ENCODE measurements around the gene ST6GALNAC5.

ST6GALNAC5 gene

DNA sequence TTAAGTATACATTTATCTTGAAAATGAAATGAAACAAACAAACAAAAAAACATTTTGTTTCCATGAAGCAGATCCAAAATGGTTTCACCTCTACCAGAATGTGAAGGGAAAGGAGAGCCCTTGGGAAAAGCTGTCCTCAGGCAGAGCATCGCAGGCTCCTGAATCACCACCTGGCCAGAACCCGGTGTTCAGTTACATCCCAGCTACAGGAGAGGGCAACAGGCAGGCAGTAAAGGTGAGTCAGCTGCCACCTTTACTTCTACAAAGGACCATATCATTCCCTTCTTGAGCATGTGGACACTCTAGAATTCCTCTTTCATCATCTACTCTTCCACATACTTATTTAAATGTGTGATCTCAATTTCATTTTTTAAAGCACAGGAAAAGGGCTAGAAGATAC, 200.7 kb downstream of the ST6GALNAC5 start:
- no peak for DNase-seq (ENCODE audit: low read depth)
- TF ChIP-seq, protein P1, sequence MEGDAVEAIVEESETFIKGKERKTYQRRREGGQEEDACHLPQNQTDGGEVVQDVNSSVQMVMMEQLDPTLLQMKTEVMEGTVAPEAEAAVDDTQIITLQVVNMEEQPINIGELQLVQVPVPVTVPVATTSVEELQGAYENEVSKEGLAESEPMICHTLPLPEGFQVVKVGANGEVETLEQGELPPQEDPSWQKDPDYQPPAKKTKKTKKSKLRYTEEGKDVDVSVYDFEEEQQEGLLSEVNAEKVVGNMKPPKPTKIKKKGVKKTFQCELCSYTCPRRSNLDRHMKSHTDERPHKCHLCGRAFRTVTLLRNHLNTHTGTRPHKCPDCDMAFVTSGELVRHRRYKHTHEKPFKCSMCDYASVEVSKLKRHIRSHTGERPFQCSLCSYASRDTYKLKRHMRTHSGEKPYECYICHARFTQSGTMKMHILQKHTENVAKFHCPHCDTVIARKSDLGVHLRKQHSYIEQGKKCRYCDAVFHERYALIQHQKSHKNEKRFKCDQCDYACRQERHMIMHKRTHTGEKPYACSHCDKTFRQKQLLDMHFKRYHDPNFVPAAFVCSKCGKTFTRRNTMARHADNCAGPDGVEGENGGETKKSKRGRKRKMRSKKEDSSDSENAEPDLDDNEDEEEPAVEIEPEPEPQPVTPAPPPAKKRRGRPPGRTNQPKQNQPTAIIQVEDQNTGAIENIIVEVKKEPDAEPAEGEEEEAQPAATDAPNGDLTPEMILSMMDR (conservative IDR thresholded peaks at IDR 0.05; ENCODE audit: control insufficient read depth, insufficient read depth, low read depth, low read length): no peak
- no peak overlapping the region for H3K4me3 ChIP-seq (ENCODE audit: control insufficient read depth, low read depth, low read length)

- H3K4me3 ChIP-seq (ENCODE audit: control insufficient read depth, low read depth, low read length): no peak overlapping the region
- DNase-seq (ENCODE audit: low read depth): no peak
- TF ChIP-seq, protein P1 (conservative IDR thresholded peaks at IDR 0.05; ENCODE audit: control insufficient read depth, insufficient read depth, low read depth, low read length): no peak
Measured at GRCh38 chr1:77076759-77077158, 209.5 kb downstream of the ST6GALNAC5 start.

GRCh38 chr1:77081834-77082233, 214.6 kb downstream of the ST6GALNAC5 start:
- TF ChIP-seq, protein P1 (conservative IDR thresholded peaks at IDR 0.05; ENCODE audit: control insufficient read depth, insufficient read depth, low read depth, low read length): no peak
- no peak overlapping the region for H3K4me3 ChIP-seq (ENCODE audit: control insufficient read depth, low read depth, low read length)
- no peak for DNase-seq (ENCODE audit: low read depth)

DNA sequence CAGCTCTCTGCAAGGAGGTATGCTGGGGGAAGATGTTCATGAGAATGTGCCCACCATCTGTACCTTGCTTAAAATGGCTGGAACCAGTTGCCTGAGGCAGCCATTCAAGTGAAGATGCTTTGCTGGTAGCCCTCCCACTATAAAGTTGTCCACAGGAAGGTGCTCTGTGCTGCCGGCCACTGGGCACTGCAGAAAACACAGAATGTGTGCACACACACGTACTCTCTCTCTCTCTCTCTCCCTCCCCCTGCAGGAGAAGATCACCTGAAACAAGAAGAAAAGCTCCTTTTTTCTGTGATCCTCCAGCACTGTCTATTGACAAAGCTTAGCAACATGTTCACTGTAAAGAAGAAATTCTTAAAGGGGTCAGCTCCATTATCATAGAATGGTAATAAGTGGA, 217.2 kb downstream of the ST6GALNAC5 start:
- TF ChIP-seq, protein P1 (conservative IDR thresholded peaks at IDR 0.05; ENCODE audit: control insufficient read depth, insufficient read depth, low read depth, low read length): no peak
- no peak for DNase-seq (ENCODE audit: low read depth)
- H3K4me3 ChIP-seq (ENCODE audit: control insufficient read depth, low read depth, low read length): no peak overlapping the region

GRCh38 chr1:77085109-77085508, 217.8 kb downstream of the ST6GALNAC5 start:
- no peak for DNase-seq (ENCODE audit: low read depth)
- TF ChIP-seq, protein P1 (conservative IDR thresholded peaks at IDR 0.05; ENCODE audit: control insufficient read depth, insufficient read depth, low read depth, low read length): no peak
- H3K4me3 ChIP-seq (ENCODE audit: control insufficient read depth, low read depth, low read length): no peak overlapping the region

DNA sequence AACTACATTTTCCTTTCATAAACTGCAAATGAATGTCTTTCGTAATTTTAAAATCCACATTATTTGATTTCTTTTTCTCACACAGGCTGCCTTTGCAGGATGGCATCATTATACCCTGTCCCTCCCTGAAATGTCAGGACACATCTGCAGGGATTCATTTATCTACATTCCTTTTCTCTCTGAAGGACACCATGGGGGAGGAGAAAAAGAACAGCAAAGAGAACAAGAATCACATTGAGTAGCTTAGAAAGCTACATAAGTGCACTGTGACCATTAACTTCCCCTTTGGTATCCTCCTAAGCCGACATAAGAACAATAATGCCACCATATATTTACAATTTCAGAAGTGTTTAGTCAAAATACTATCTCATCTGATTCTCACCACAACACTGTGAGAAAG, 222.5 kb downstream of the ST6GALNAC5 start:
- H3K4me3 ChIP-seq (ENCODE audit: control insufficient read depth, low read depth, low read length): no peak overlapping the region
- TF ChIP-seq, protein P1 (conservative IDR thresholded peaks at IDR 0.05; ENCODE audit: control insufficient read depth, insufficient read depth, low read depth, low read length): no peak
- DNase-seq (ENCODE audit: low read depth): no peak

DNA sequence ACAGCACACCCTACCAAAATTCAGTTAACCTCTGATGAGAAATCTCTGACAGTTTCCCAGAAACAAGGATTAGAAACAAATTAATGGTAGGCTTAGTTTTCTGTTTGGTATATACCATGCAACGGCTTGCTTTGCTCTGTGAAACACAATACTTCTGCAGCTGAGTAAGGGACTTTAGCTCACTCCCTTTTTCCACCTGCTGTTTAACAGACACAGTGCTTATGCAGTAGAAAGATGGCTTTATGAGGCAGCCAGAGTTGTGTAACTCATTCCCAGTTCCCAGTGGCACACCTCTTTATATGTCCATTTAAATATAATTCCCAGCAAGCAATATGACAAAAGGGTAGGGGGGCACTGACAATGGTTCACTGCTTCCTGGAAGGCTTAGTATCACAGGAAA, 228.0 kb downstream of the ST6GALNAC5 start:
- no peak overlapping the region for H3K4me3 ChIP-seq (ENCODE audit: control insufficient read depth, low read depth, low read length)
- DNase-seq (ENCODE audit: low read depth): no peak
- TF ChIP-seq, protein P1 (conservative IDR thresholded peaks at IDR 0.05; ENCODE audit: control insufficient read depth, insufficient read depth, low read depth, low read length): no peak
